HCT116 (cell line): Measurements from ENCODE around the gene DMD. TPM values are rescaled to one million over a fixed set of nuclear protein-coding genes. Genes with fewer than 3 reads are reported as not detected.
"Not testable (repeated sequence)": the region's sequence is repeated elsewhere in the genome, so short reads cannot be mapped to it uniquely, and the experiment has no call there.

ENCODE experiments used
- ATAC-seq: fragments of 200-7000 bp; cut with Tn5 transposase; 2 replicates; pipeline ENCODE4 v1.9.1; 2020; ENCODE audit warnings: mild to moderate bottlenecking, moderate library complexity
- BruUV-seq: library from RNA; stranded (reverse); fragments of 400-500 nt; replicated peaks from 2 replicates; lab custom pipeline; 2021; lab: Mats Ljungman, UMichigan
- CTCF ChIA-PET: fragments of 300-600 bp; sonication (Branson Sonifier 250); formaldehyde crosslinking; loops from one replicate; lab custom pipeline; 2021; ENCODE audit warnings: antibody characterized with exemption; lab: Charles Lee
- POLR2A ChIA-PET: fragments of 300-600, 350-600 bp; sonication (Branson Sonifier 250); formaldehyde crosslinking; loops from one replicate; lab custom pipeline; 2021; ENCODE audit warnings: antibody characterized with exemption; lab: Charles Lee
- RAD21 ChIA-PET, 2 experiments: fragments of 300-600 bp; sonication (Branson Sonifier 250); formaldehyde crosslinking; loops; one replicate each; lab custom pipeline; 2023; ENCODE audit warnings: low total read pairs in 2 of 2; ENCODE audit not compliant: uncharacterized antibody in 2 of 2, unreplicated experiment in 2 of 2, low non-redundant PET in 1 of 2; lab: Charles Lee
- DNase-seq: peaks from one replicate; pipeline ENCODE4 v3.0.0-alpha.2; 2010; ENCODE audit warnings: low read depth, low spot score
- H2AFZ ChIP-seq: fragments of 200-600 bp; shearing (Covaris generic), sonication (generic); 2 replicates; pipeline ENCODE4 v1.6.1; 2017; ENCODE audit warnings: low read depth, mixed run types, mixed read lengths, antibody characterized with exemption, low read length; ENCODE audit not compliant: poor library complexity, severe bottlenecking
- H3K27ac ChIP-seq: 2 replicates; pipeline ENCODE4 v1.5.1; 2012; ENCODE audit warnings: low read depth, low read length
- H3K27me3 ChIP-seq: fragments of 200-600 bp; sonication (generic); 2 replicates; pipeline ENCODE4 v1.6.1; 2016; ENCODE audit warnings: mixed run types, low read length, mixed read lengths; ENCODE audit not compliant: insufficient read depth
- H3K36me3 ChIP-seq, 2 experiments: fragments of 200-500 bp in 1 of 2; fragments of 200-600 bp in 1 of 2; sonication (Bioruptor generic) in 1 of 2; sonication (generic) in 1 of 2; 2 replicates each; pipeline versions ENCODE4 v1.5.1 to v1.6.1; 2014 to 2016; ENCODE audit warnings: low read length in 2 of 2, inconsistent platforms in 1 of 2, mixed read lengths in 1 of 2, mixed run types in 1 of 2; ENCODE audit not compliant: insufficient read depth in 2 of 2, control insufficient read depth in 1 of 2
- H3K4me1 ChIP-seq, 2 experiments: fragments of 200-600 bp in 1 of 2; sonication (generic) in 1 of 2; 2 replicates each; pipeline versions ENCODE4 v1.5.1 to v1.6.1; 2012 to 2017; ENCODE audit warnings: low read length in 2 of 2, inconsistent platforms in 1 of 2, mild to moderate bottlenecking in 1 of 2, mixed read lengths in 1 of 2, mixed run types in 1 of 2, moderate library complexity in 1 of 2; ENCODE audit not compliant: insufficient read depth in 2 of 2, control insufficient read depth in 1 of 2
- H3K4me2 ChIP-seq: fragments of 200-600 bp; sonication (generic); 2 replicates; pipeline ENCODE4 v1.6.1; 2017; ENCODE audit warnings: mixed run types, low read length, mixed read lengths
- H3K4me3 ChIP-seq, 2 experiments: fragments of 200-600 bp in 1 of 2; sonication (generic) in 1 of 2; replicated peaks in 1 of 2; 2 replicates each; pipeline ENCODE4 v1.5.1; 2011 to 2016; ENCODE audit warnings: low read length in 2 of 2, control low read depth in 1 of 2, low read depth in 1 of 2, mild to moderate bottlenecking in 1 of 2, mixed read lengths in 1 of 2, mixed run types in 1 of 2
- H3K79me2 ChIP-seq: fragments of 200-600 bp; sonication (generic); 2 replicates; pipeline ENCODE4 v1.6.1; 2017; ENCODE audit warnings: mild to moderate bottlenecking, mixed run types, low read length, moderate library complexity, mixed read lengths; ENCODE audit not compliant: insufficient read depth
- H3K9ac ChIP-seq: fragments of 200-600 bp; sonication (generic); 2 replicates; pipeline ENCODE4 v1.6.1; 2016; ENCODE audit warnings: low read length, mixed read lengths
- H3K9me2 ChIP-seq: fragments of 200-600 bp; sonication (generic), shearing (Covaris generic); 2 replicates; pipeline ENCODE4 v1.6.1; 2017; ENCODE audit warnings: mixed run types, mild to moderate bottlenecking, moderate library complexity; ENCODE audit not compliant: insufficient read depth
- H3K9me3 ChIP-seq, 2 experiments: fragments of 200-500 bp in 1 of 2; fragments of 200-600 bp in 1 of 2; sonication (Bioruptor generic) in 1 of 2; sonication (generic) in 1 of 2; 2 replicates each; pipeline ENCODE4 v1.6.1; 2014 to 2017; ENCODE audit warnings: low read length in 2 of 2, mixed read lengths in 2 of 2, inconsistent platforms in 1 of 2, low read depth in 1 of 2, mild to moderate bottlenecking in 1 of 2, mixed run types in 1 of 2, moderate library complexity in 1 of 2; ENCODE audit not compliant: control insufficient read depth in 1 of 2, insufficient read depth in 1 of 2
- H4K20me1 ChIP-seq: fragments of 200-600 bp; sonication (generic), shearing (Covaris generic); 2 replicates; pipeline ENCODE4 v1.6.1; 2017; ENCODE audit warnings: mixed run types, mild to moderate bottlenecking, moderate library complexity; ENCODE audit not compliant: insufficient read depth
- CEBPB ChIP-seq: IDR thresholded peaks from 2 replicates; pipeline ENCODE4 v1.6.1; 2012; ENCODE audit warnings: low read depth
- EGR1 ChIP-seq: IDR thresholded peaks from 2 replicates; pipeline ENCODE4 v1.6.1; 2012; ENCODE audit warnings: low read depth
- ELF1 ChIP-seq: IDR thresholded peaks from 2 replicates; pipeline ENCODE4 v1.6.1; 2012; ENCODE audit warnings: low read depth, borderline replicate concordance
- EZH2 ChIP-seq: fragments of 200-600 bp; sonication (generic); IDR thresholded peaks from 2 replicates; pipeline ENCODE4 v1.6.1; 2017; ENCODE audit warnings: antibody characterized with exemption, mixed run types
- EZH2phosphoT487 ChIP-seq: fragments of 200-600 bp; IDR thresholded peaks from 2 replicates; pipeline ENCODE4 v1.6.1; 2018; ENCODE audit warnings: antibody characterized with exemption, borderline replicate concordance
- FOSL1 ChIP-seq: IDR thresholded peaks from 2 replicates; pipeline ENCODE4 v1.6.1; 2012; ENCODE audit warnings: low read depth
- JUND ChIP-seq: IDR thresholded peaks from 2 replicates; pipeline ENCODE4 v1.6.1; 2012
- POLR2AphosphoS5 ChIP-seq: IDR thresholded peaks from 2 replicates; pipeline ENCODE4 v1.6.1; 2011; ENCODE audit warnings: mild to moderate bottlenecking, low read depth, low read length, moderate library complexity
- RAD21 ChIP-seq: IDR thresholded peaks from 2 replicates; pipeline ENCODE4 v1.6.1; 2012; ENCODE audit warnings: low read depth, mild to moderate bottlenecking
- REST ChIP-seq: IDR thresholded peaks from 2 replicates; pipeline ENCODE4 v1.6.1; 2012; ENCODE audit warnings: low read depth
- SP1 ChIP-seq: IDR thresholded peaks from 2 replicates; pipeline ENCODE4 v1.6.1; 2012; ENCODE audit warnings: low read depth
- SRF ChIP-seq: IDR thresholded peaks from 2 replicates; pipeline ENCODE4 v1.6.1; 2012; ENCODE audit warnings: low read depth
- TCF7L2 ChIP-seq: IDR thresholded peaks from 2 replicates; pipeline ENCODE4 v1.7.0; 2011; ENCODE audit warnings: borderline replicate concordance, inconsistent platforms; ENCODE audit not compliant: insufficient read depth, insufficient read length; ENCODE audit errors: extremely low read depth
- YY1 ChIP-seq: IDR thresholded peaks from 2 replicates; pipeline ENCODE4 v1.6.1; 2011; ENCODE audit warnings: low read length, low read depth, moderate library complexity, mild to moderate bottlenecking; ENCODE audit not compliant: insufficient replicate concordance; ENCODE audit errors: extremely low read depth
- ZBTB33 ChIP-seq: IDR thresholded peaks from 2 replicates; pipeline ENCODE4 v1.6.1; 2011; ENCODE audit warnings: mild to moderate bottlenecking, low read length, moderate library complexity; ENCODE audit not compliant: insufficient replicate concordance; ENCODE audit errors: extremely low read depth
- ZNF274 ChIP-seq: fragments of 200-500 bp; sonication (Bioruptor generic); IDR thresholded peaks from 2 replicates; pipeline ENCODE4 v1.6.1; 2014; ENCODE audit warnings: mild to moderate bottlenecking, low read depth, low read length, inconsistent platforms
- intact Hi-C: fragments of 100-400 bp; cut with micrococcal nuclease; formaldehyde crosslinking; loops from 2 replicates; pipeline ENCODE4 v1.10.0; 2022
- total RNA-seq: library from RNA; stranded (reverse); gene quantifications from one replicate; pipeline ENCODE4 v1.2.1, GENCODE V29; 2021; ENCODE audit not compliant: unreplicated experiment
- TF ChIP-seq, protein P1 (sequence below): IDR thresholded peaks from 2 replicates; pipeline ENCODE4 v1.6.1; 2012

The DMD gene
- total RNA-seq, 1 experiment from 2014 or later, result 0.05 TPM

DNA sequence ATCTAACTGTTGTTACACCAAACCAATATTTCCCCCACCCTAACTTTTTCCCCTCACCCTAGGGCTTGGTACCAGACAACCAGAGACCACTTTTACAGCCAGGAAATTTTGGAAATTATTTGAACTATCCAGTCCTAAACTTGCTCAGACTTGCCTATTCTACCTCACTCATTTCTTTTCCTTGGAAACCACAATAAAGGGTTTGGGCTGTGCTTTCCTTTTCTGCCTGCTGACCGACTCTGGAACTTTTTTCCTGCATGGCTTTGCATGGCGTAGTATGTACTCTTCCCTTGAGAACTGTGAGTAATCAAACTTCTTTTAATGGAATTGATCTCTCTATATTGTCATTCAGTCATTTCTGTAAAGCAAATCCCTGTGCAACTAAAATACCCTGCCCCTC, 1623.0 kb downstream of the DMD start:
- intact Hi-C loops, result no loop called here
- ChIA-PET POLR2A (no interaction called here), RAD21 (no interaction called here), CTCF (no interaction called here)
- Histone ChIP-seq H3K4me1 (no peaks in the 10 kb centered on the region), H2AFZ (no peak overlapping the region), H3K9me3 (no peaks in the 10 kb centered on the region), H3K9me2 (no peaks in the 10 kb centered on the region), H3K36me3 (no peaks in the 10 kb centered on the region), H3K27me3 (no peaks in the 10 kb centered on the region), H3K4me2 (no peak overlapping the region), H4K20me1 (no peaks in the 10 kb centered on the region), H3K79me2 (no peaks in the 10 kb centered on the region), H3K27ac (no peak overlapping the region), H3K9ac (no peak overlapping the region), H3K4me3 (no peak overlapping the region)
- no peak for DNase-seq
- BruUV-seq, result no TSS peak
- ATAC-seq, result no peak
- no peak for TF ChIP-seq EZH2
- TF ChIP-seq, protein P1, sequence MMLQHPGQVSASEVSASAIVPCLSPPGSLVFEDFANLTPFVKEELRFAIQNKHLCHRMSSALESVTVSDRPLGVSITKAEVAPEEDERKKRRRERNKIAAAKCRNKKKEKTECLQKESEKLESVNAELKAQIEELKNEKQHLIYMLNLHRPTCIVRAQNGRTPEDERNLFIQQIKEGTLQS, result no peak
- no peak for TF ChIP-seq EGR1
- TF ChIP-seq EZH2phosphoT487, result no peak
- TF ChIP-seq TCF7L2, result no peak
- no peak for TF ChIP-seq CEBPB
- no peak for TF ChIP-seq ELF1
- no peak for TF ChIP-seq JUND
- TF ChIP-seq YY1, result no peak
- TF ChIP-seq ZBTB33, result no peak
- TF ChIP-seq REST, result no peak
- no peak for TF ChIP-seq ZNF274
- TF ChIP-seq FOSL1, result no peak
- TF ChIP-seq SRF, result no peak
- TF ChIP-seq RAD21, result no peak
- TF ChIP-seq POLR2AphosphoS5, result no peak
- TF ChIP-seq SP1, result no peak

DNA sequence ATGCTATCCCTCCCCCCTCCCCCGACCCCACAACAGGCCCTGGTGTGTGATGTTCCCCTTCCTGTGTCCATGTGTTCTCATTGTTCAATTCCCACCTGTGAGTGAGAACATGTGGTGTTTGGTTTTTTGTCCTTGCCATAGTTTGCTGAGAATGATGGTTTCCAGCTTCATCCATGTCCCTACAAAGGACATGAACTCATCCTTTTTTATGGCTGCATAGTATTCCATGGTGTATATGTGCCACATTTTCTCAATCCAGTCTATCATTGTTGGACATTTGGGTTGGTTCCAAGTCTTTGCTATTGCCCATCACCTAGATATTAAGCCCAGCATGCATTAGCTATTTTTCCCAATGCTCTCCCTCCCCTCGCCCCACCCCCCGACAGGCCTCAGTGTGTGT, 1627.5 kb downstream of the DMD start:
- H2AFZ ChIP-seq, H3K9me3 ChIP-seq, H3K36me3 ChIP-seq, H3K9ac ChIP-seq, H3K4me2 ChIP-seq, intact Hi-C loops, H3K27me3 ChIP-seq, BruUV-seq, RAD21 ChIA-PET, H3K27ac ChIP-seq, DNase-seq, H3K9me2 ChIP-seq, H3K4me1 ChIP-seq, ATAC-seq, CTCF ChIA-PET, H3K4me3 ChIP-seq, H3K79me2 ChIP-seq, POLR2A ChIA-PET, H4K20me1 ChIP-seq: not testable (repeated sequence)
